ENCODE data around the gene SPIRE2. TPM values are rescaled to one million over a fixed set of nuclear protein-coding genes. Genes with fewer than 3 reads are reported as not detected.

SPIRE2 gene
- total and polyA plus RNA-seq, 2 of the 13 experiments (the other 11 are each of a cell fraction or from before 2014, with no cell fraction given) = 13.3 to 37.5 TPM

GRCh38 chr16:89871895-89872294 is 43.6 kb downstream of the SPIRE2 start:
- Histone ChIP-seq H3K4me3 (replicated peaks in 1 of 3; ENCODE audit: insufficient read depth in 1 of 3, low read depth in 2 of 3, low read length in 3 of 3) (no peak overlapping the region), H4K20me1 (ENCODE audit: insufficient read depth, low read length) (peaks cover 14% of the 10 kb centered on the region; the same call in 1 of the 2 replicates)
- FAIRE-seq = no peak

GRCh38 chr16:89873109-89873971 is 45.1 kb downstream of the SPIRE2 start, which contains the start of gene TCF25:
Gene TCF25, plus strand, starts transcription at chr16:89873592. Its CDS starts 76 bp downstream, at chr16:89873668.
- Histone ChIP-seq H3K27me3 (ENCODE audit: control insufficient read depth in 1 of 2, insufficient read depth in 2 of 2, low read length in 2 of 2) (no peaks in the 10 kb centered on the region), H3K4me1 (ENCODE audit: insufficient read depth, low read length) (peaks cover 34% of the 10 kb centered on the region), H3K9ac (ENCODE audit: insufficient read depth, low read depth, low read length) (peak within 1 kb of the TSS; percentile 100), H2AFZ (ENCODE audit: low read length) (no peak within 1 kb of the TSS), H3K36me3 (replicated peaks in 1 of 2; ENCODE audit: control insufficient read depth in 1 of 2, insufficient read depth in 2 of 2, low read length in 2 of 2) (peaks cover 6 to 10% of the 10 kb centered on the region in 2 experiments), H3K27ac (ENCODE audit: extremely low read length, insufficient read depth, low read length) (peak within 1 kb of the TSS; percentile 100), H3K4me2 (ENCODE audit: low read depth, low read length) (peak within 1 kb of the TSS; percentile 99), H4K20me1 (ENCODE audit: insufficient read depth, low read length) (peaks cover 20% of the 10 kb centered on the region), H3K4me3 (replicated peaks in 1 of 3; ENCODE audit: insufficient read depth in 1 of 3, low read depth in 2 of 3, low read length in 3 of 3) (peak within 1 kb of the TSS; percentile 84 to 99 (median 98)), H3K9me3 (ENCODE audit: low read length) (no peaks in the 10 kb centered on the region), H3K79me2 (ENCODE audit: insufficient read depth, low read length) (peaks cover 37% of the 10 kb centered on the region)
- intact Hi-C loops (cut with micrococcal nuclease; ENCODE audit: unreplicated experiment) = loop anchor here (5.0 kb wide), 2 partner anchors 36 to 56 kb away; partner anchors contain the start of gene FANCA
- TSS peak; percentile 86 for BruUV-seq (replicated peaks)
- ATAC-seq (peak; percentile 68), FAIRE-seq (no peak), DNase-seq (ENCODE audit: low spot score) (peak; percentile 82)
- CTCF ChIA-PET (ENCODE audit: low intra/inter-chr PET ratio, low total read pairs) = no interaction called here
- 2% methylated on average over 36 of the region's 104 CpGs for WGBS (ENCODE audit: low lambda C conversion rate)
- POLR2A ChIA-PET = interaction anchor here (0.5 to 4.5 kb wide), 31 partner anchors 10 to 178 kb away, joined by 3 to 77 read pairs (median 5); partner anchors contain the start of genes DEF8, FANCA, MC1R and SPATA2L
- in situ Hi-C loops (cut with HindIII; ENCODE audit: extremely low pct_ligation_motif_present, low pct_unique_long_range_greater_than_20kb) = no loop called here
- TF ChIP-seq ZSCAN12 (CRISPR knock-in tag; IDR thresholded peaks at IDR 0.05) (peak; percentile 95), EEA1 (CRISPR knock-in tag; IDR thresholded peaks at IDR 0.05; ENCODE audit: borderline replicate concordance) (peak; percentile 96), ZNF276 (CRISPR knock-in tag; IDR thresholded peaks at IDR 0.05; ENCODE audit: low read depth) (no peak; the same call in 1 of the 2 replicates), ZNF777 (CRISPR knock-in tag; IDR thresholded peaks at IDR 0.05) (peak; percentile 96), ATF2 (CRISPR knock-in tag; IDR thresholded peaks at IDR 0.05) (no peak), ZNF143 (CRISPR knock-in tag; IDR thresholded peaks at IDR 0.05) (no peak), ELK4 (CRISPR knock-in tag; IDR thresholded peaks at IDR 0.05; ENCODE audit: borderline replicate concordance) (peak; percentile 74; the same call in 1 of the 2 replicates), ZNF121 (CRISPR knock-in tag; IDR thresholded peaks at IDR 0.05) (peak; percentile 66; the same call in 1 of the 2 replicates)

More at GRCh38 chr16:89871895-89872294, 43.6 kb downstream of the SPIRE2 start:
- Histone ChIP-seq H3K27ac (ENCODE audit: extremely low read length, insufficient read depth, low read length) (no peak overlapping the region), H3K36me3 (replicated peaks in 1 of 2; ENCODE audit: control insufficient read depth in 1 of 2, insufficient read depth in 2 of 2, low read length in 2 of 2) (peaks cover 5 to 6% of the 10 kb centered on the region in 2 experiments), H3K4me2 (ENCODE audit: low read depth, low read length) (no peak overlapping the region), H3K79me2 (ENCODE audit: insufficient read depth, low read length) (peaks cover 24% of the 10 kb centered on the region), H3K9ac (ENCODE audit: insufficient read depth, low read depth, low read length) (no peak overlapping the region), H3K27me3 (ENCODE audit: control insufficient read depth in 1 of 2, insufficient read depth in 2 of 2, low read length in 2 of 2) (no peaks in the 10 kb centered on the region), H3K9me3 (ENCODE audit: low read length) (peaks cover 10% of the 10 kb centered on the region), H3K4me1 (ENCODE audit: insufficient read depth, low read length) (peaks cover 34% of the 10 kb centered on the region), H2AFZ (ENCODE audit: low read length) (no peak overlapping the region)
- 95% methylated on average over 9 of the region's 9 CpGs for WGBS (ENCODE audit: low lambda C conversion rate)
- DNase-seq (ENCODE audit: low spot score) (no peak), ATAC-seq (no peak)
- ChIA-PET CTCF (ENCODE audit: low intra/inter-chr PET ratio, low total read pairs) (no interaction called here), POLR2A (interaction anchor here (1.6 to 4.5 kb wide), 3 partner anchors 35 to 101 kb away, joined by 3 to 48 read pairs (median 11); no protein-coding TSS in a partner anchor)
- intact Hi-C loops (cut with micrococcal nuclease; ENCODE audit: unreplicated experiment) = loop anchor here (5.0 kb wide), 2 partner anchors 35 to 55 kb away; partner anchors contain the start of gene FANCA
- no TSS peak for BruUV-seq (replicated peaks)
- in situ Hi-C loops (cut with HindIII; ENCODE audit: extremely low pct_ligation_motif_present, low pct_unique_long_range_greater_than_20kb) = no loop called here
- TF ChIP-seq BORCS8-MEF2B (CRISPR knock-in tag; IDR thresholded peaks at IDR 0.05) (peak; percentile 4; the same call in 1 of the 2 replicates), ZC3H4 (CRISPR knock-in tag; IDR thresholded peaks at IDR 0.05; ENCODE audit: borderline replicate concordance) (no peak), NKX3-1 (CRISPR knock-in tag; IDR thresholded peaks at IDR 0.05) (0 out of 2 replicates have a peak, but pooled peaks have one; percentile 45), ZNF430 (CRISPR knock-in tag; IDR thresholded peaks at IDR 0.05) (0 out of 2 replicates have a peak, but pooled peaks have one; percentile 35), ZNF768 (CRISPR knock-in tag; IDR thresholded peaks at IDR 0.05) (peak; percentile 78; the same call in 1 of the 2 replicates), SP4 (CRISPR knock-in tag; IDR thresholded peaks at IDR 0.05) (peak; percentile 14; the same call in 1 of the 2 replicates), NRL (CRISPR knock-in tag; IDR thresholded peaks at IDR 0.05; ENCODE audit: borderline replicate concordance) (no peak)

Data from HepG2 (cell line).